Brain microvascular endothelial cell (primary cell): Measurements from ENCODE around the gene VRK1.

Experiments
- DNase-seq: peaks from one replicate; pipeline ENCODE4 v3.0.0-alpha.2; 2020
- H3K27ac ChIP-seq: fragments of 250-450 bp; sonication (Bioruptor Pico); 2 replicates; pipeline ENCODE4 v1.5.1; 2020; ENCODE audit warnings: mild to moderate bottlenecking, moderate library complexity
- H3K27me3 ChIP-seq: fragments of 250-450 bp; sonication (Bioruptor Pico); replicated peaks from 2 replicates; pipeline ENCODE4 v1.5.1; 2020; ENCODE audit warnings: mild to moderate bottlenecking
- H3K36me3 ChIP-seq: fragments of 250-450 bp; sonication (Bioruptor Pico); replicated peaks from 2 replicates; pipeline ENCODE4 v1.5.1; 2020; ENCODE audit warnings: mild to moderate bottlenecking
- H3K4me3 ChIP-seq: 2 replicates; pipeline ENCODE4 v1.5.1; 2011; ENCODE audit warnings: low read depth, mild to moderate bottlenecking, control low read depth, low read length, moderate library complexity
- in situ Hi-C: cut with HindIII; loops from 2 replicates; pipeline ENCODE4 v1.10.0; 2017; ENCODE audit warnings: low sequenced_read_pairs, low pct_ligation_motif_present
- TF ChIP-seq, protein P1 (sequence below): IDR thresholded peaks from 2 replicates; pipeline ENCODE4 v1.5.1; 2011; ENCODE audit warnings: low read depth, mild to moderate bottlenecking, moderate library complexity, low read length, control low read depth, inconsistent platforms; ENCODE audit errors: missing control alignments

Gene VRK1

GRCh38 chr14:96906434-96906833 lies 109.3 kb downstream of the VRK1 start:
- Histone ChIP-seq H3K27me3 (no peaks in the 10 kb centered on the region), H3K36me3 (no peaks in the 10 kb centered on the region), H3K27ac (no peak overlapping the region), H3K4me3 (no peak overlapping the region)
- in situ Hi-C loops, result no loop called here
- TF ChIP-seq, protein P1, sequence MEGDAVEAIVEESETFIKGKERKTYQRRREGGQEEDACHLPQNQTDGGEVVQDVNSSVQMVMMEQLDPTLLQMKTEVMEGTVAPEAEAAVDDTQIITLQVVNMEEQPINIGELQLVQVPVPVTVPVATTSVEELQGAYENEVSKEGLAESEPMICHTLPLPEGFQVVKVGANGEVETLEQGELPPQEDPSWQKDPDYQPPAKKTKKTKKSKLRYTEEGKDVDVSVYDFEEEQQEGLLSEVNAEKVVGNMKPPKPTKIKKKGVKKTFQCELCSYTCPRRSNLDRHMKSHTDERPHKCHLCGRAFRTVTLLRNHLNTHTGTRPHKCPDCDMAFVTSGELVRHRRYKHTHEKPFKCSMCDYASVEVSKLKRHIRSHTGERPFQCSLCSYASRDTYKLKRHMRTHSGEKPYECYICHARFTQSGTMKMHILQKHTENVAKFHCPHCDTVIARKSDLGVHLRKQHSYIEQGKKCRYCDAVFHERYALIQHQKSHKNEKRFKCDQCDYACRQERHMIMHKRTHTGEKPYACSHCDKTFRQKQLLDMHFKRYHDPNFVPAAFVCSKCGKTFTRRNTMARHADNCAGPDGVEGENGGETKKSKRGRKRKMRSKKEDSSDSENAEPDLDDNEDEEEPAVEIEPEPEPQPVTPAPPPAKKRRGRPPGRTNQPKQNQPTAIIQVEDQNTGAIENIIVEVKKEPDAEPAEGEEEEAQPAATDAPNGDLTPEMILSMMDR, result no peak
- DNase-seq, result no peak

DNA sequence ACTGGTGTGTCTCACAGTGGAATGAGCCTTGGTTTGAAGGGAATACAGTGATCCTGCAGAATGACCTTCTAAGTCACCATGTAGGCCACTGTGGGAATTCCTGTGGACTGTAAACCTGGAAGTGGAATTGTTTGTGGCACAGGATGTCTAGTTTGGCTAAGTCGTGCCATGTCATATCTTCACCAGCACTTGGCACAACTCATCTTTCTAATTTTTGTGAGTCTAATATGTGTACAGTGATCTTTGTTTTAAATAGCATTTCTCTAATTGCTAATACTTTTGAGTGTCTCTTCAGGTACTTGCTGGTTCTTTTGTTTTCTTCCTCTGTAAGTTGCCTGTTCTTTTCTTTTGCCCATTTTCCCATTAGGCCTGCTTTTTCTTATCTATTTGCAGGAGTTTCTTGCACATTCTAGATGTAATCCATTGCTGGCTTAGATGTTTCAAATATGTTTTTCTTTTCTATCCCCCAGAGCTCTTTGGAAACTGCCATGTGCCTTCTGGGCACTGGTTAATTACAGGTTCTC lies 112.7 kb downstream of the VRK1 start:
- no peak for DNase-seq
- Histone ChIP-seq H3K4me3 (no peak overlapping the region), H3K36me3 (no peaks in the 10 kb centered on the region), H3K27me3 (no peaks in the 10 kb centered on the region), H3K27ac (no peak overlapping the region)
- in situ Hi-C loops, result no loop called here
- TF ChIP-seq, protein P1, result no peak

DNA sequence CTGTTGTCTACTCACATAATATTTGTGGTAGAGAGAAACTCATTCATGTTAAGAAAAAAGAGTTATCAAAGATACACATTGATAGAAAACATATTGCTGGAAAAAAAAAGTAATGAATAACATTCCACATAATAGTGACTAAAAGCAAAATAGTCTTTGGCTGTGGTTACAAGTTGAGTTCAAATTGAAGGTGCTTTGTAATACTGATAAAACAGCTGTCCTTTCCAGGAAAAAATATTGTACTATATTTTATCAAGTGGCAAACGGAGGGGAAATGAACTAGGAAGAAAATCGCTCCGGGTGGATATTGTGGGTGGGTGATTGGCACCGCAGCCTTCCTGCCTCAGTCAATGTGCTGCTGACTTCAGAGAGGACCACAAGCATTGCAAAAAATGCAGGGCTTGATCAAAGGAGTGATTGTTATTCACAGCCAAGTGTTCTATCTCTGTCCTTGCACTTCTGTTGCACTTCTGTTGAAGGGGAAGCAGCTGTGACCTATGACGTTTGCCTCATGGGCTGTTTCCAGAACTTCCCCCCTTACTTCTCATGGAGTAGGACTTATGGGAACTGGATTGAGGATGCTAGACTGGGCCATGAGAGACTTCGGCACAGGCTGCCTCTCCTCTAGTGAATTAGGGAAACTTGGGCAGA lies 114.4 kb downstream of the VRK1 start:
- in situ Hi-C loops, result no loop called here
- no peaks in the 10 kb centered on the region for H3K36me3 ChIP-seq
- DNase-seq, result no peak
- H3K4me3 ChIP-seq, result no peak overlapping the region
- no peak overlapping the region for H3K27ac ChIP-seq
- H3K27me3 ChIP-seq, result no peaks in the 10 kb centered on the region
- TF ChIP-seq, protein P1, result no peak

DNA sequence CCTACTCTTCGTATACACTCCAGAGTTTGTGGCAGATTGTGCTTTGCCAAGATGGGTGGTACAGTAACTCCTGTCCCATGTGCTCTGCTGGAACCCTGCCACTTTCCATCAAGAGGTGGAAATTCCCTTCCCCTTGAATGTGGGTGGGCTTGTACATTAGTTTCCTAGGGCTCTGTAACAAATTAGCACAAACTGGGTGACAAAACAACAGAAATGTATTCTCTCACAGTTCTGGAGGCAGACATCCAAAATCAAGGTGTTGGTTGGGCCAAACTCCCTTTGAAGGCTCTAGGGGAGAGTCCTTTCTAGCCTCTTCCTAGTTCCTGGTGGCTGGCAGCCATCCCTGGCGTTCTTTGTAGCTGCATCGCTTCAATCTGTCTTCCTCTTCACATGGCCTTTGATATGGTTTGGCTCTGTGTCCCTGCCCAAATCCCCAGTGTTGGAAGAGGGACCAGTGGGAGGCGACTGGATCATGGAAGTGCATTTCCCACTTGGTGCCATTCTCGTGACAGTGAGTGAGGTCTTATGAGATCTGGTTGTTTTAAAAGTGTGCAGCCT lies 117.5 kb downstream of the VRK1 start:
- no peak overlapping the region for H3K4me3 ChIP-seq
- TF ChIP-seq, protein P1, result no peak
- DNase-seq, result no peak
- H3K27me3 ChIP-seq, result no peaks in the 10 kb centered on the region
- H3K36me3 ChIP-seq, result no peaks in the 10 kb centered on the region
- no peak overlapping the region for H3K27ac ChIP-seq
- in situ Hi-C loops, result no loop called here

GRCh38 chr14:96915478-96915877 lies 118.3 kb downstream of the VRK1 start:
- no peaks in the 10 kb centered on the region for H3K27me3 ChIP-seq

More at GRCh38 chr14:96915478-96915877, 118.3 kb downstream of the VRK1 start:
- no peak overlapping the region for H3K27ac ChIP-seq
- TF ChIP-seq, protein P1, result no peak
- no peak overlapping the region for H3K4me3 ChIP-seq
- DNase-seq, result no peak
- H3K36me3 ChIP-seq, result no peaks in the 10 kb centered on the region
- in situ Hi-C loops, result no loop called here
